ENCODE data around the gene LIPC.
A peak's percentile ranks its signal among the peaks of the same experiment; 100 is the strongest.

The LIPC gene

GRCh38 chr15:58452775-58453174, 21.0 kb downstream of the LIPC start:
- peaks cover 28% of the 10 kb centered on the region for H3K4me1 Mint-ChIP-seq
- no peaks in the 10 kb centered on the region for H3K27me3 Mint-ChIP-seq
- H3K27ac Mint-ChIP-seq, result no peak overlapping the region
- no peak overlapping the region for H3K4me3 Mint-ChIP-seq
- peaks cover 5% of the 10 kb centered on the region for H3K36me3 Mint-ChIP-seq
- H3K9me3 Mint-ChIP-seq, result no peaks in the 10 kb centered on the region

GRCh38 chr15:58453931-58454793, 22.4 kb downstream of the LIPC start:
- no peaks in the 10 kb centered on the region for H3K9me3 Mint-ChIP-seq
- peaks cover 42% of the 10 kb centered on the region for H3K4me1 Mint-ChIP-seq
- peaks cover 5% of the 10 kb centered on the region for H3K36me3 Mint-ChIP-seq
- no peak overlapping the region for H3K4me3 Mint-ChIP-seq
- H3K27me3 Mint-ChIP-seq, result no peaks in the 10 kb centered on the region
- H3K27ac Mint-ChIP-seq, result peak overlapping the region; percentile 71

DNA sequence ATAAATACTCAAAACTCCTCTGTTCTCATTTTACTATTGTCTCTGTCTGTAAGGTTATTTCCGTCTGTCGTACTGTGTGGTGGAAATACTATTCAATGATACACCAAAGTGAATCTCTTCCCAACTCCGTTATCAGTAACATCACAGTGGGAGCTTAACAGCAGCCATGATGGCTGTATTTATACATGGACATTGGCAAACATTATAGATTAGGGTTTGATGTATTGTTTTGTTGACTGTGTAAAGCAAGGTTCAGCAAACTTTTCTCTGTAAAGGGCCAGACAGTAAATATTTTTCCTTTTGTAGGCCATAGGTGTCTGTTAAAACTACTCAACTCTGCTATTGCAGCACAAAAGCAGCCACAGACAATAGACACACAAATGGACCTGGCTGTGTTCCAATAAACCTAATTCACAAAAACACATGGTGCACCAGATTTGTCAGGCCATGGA, 23.2 kb downstream of the LIPC start:
- Mint-ChIP-seq H3K36me3 (peaks cover 5% of the 10 kb centered on the region), H3K4me3 (no peak overlapping the region), H3K27ac (no peak overlapping the region), H3K4me1 (peaks cover 48% of the 10 kb centered on the region), H3K27me3 (no peaks in the 10 kb centered on the region), H3K9me3 (no peaks in the 10 kb centered on the region)

DNA sequence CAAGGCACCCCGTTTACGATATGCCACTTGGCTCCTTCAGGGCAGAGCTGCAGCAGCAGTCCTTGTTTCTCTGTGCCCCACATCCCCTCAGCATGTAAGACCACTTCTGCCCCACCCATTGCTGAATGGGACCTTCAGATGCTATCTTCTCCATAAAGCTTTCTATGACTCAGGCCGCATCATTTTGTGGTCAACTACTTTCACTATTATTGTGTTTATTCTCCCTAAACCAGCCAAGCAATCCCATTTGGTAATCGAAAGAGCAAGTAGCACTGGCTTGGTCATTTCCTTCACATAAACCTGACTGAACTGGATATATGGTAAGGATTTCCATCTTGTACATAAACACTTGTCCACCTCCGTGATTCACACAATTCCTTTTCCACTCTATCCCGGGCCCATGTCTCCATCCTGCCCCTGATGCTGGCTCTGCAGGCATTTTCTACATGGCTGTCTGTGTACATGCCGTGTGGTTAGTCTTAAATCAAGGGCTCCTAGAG, 25.7 kb downstream of the LIPC start:
- no peaks in the 10 kb centered on the region for H3K27me3 Mint-ChIP-seq
- H3K27ac Mint-ChIP-seq, result peak overlapping the region; percentile 68
- peaks cover 5% of the 10 kb centered on the region for H3K36me3 Mint-ChIP-seq
- H3K9me3 Mint-ChIP-seq, result no peaks in the 10 kb centered on the region
- no peak overlapping the region for H3K4me3 Mint-ChIP-seq
- peaks cover 64% of the 10 kb centered on the region for H3K4me1 Mint-ChIP-seq

DNA sequence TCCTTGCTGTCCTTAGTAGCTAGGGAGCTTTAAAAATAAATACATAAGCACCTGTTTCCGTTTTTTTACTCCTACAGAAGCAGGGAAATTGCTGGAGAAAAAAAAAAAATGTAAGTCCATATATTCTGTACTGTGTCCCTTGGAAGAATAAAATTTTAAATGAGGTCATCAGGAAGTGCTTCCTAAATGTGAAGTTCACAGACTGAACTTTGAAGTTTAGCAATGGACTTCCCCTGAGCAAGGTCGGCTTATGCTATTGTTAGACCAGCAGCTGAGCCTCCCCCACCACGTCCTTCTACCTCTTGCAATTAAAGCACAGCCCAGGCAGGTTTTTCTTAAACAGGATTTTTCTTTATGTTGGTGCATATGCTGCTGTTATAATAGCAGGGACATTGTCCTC, 26.3 kb downstream of the LIPC start:
- peaks cover 4% of the 10 kb centered on the region for H3K36me3 Mint-ChIP-seq
- H3K9me3 Mint-ChIP-seq, result no peaks in the 10 kb centered on the region
- peaks cover 66% of the 10 kb centered on the region for H3K4me1 Mint-ChIP-seq
- peak overlapping the region; percentile 33 for H3K27ac Mint-ChIP-seq
- H3K4me3 Mint-ChIP-seq, result no peak overlapping the region
- H3K27me3 Mint-ChIP-seq, result no peaks in the 10 kb centered on the region

- H3K27ac Mint-ChIP-seq, result no peak overlapping the region
- H3K4me1 Mint-ChIP-seq, result peaks cover 68% of the 10 kb centered on the region
- peak overlapping the region; percentile 19 for H3K4me3 Mint-ChIP-seq
- H3K9me3 Mint-ChIP-seq, result no peaks in the 10 kb centered on the region
- H3K36me3 Mint-ChIP-seq, result peaks cover 2% of the 10 kb centered on the region
- H3K27me3 Mint-ChIP-seq, result no peaks in the 10 kb centered on the region
Measured at GRCh38 chr15:58459045-58459444, 27.3 kb downstream of the LIPC start.

- Mint-ChIP-seq H3K36me3 (peaks cover 2% of the 10 kb centered on the region), H3K27ac (no peak overlapping the region), H3K4me1 (peaks cover 68% of the 10 kb centered on the region), H3K27me3 (no peaks in the 10 kb centered on the region), H3K4me3 (peak overlapping the region; percentile 19), H3K9me3 (no peaks in the 10 kb centered on the region)
Measured at GRCh38 chr15:58459560-58459959, 27.8 kb downstream of the LIPC start.

- Mint-ChIP-seq H3K27ac (no peak overlapping the region), H3K27me3 (no peaks in the 10 kb centered on the region), H3K36me3 (peaks cover 2% of the 10 kb centered on the region), H3K4me3 (no peak overlapping the region), H3K4me1 (peaks cover 65% of the 10 kb centered on the region), H3K9me3 (no peaks in the 10 kb centered on the region)
Measured at GRCh38 chr15:58460116-58460790, 28.5 kb downstream of the LIPC start.

DNA sequence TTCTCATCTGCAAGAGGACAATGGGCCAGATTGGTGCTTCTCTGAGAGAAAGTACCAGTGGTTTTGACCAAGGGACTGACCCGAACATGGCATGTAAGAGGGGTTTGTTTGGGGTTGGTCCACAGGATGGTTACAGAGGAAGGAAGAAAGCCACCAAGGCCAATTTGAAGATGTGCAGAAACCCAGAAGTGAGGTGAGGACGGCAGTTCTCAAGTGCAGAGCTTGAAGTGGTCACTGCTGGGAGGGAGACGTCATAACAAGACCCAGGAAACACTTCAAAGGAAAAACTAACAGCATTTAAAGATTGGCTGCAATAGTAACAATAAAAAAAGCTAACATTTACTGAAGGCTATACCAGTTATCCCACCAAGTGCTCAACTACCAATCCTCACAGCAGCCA, 29.1 kb downstream of the LIPC start:
- peaks cover 71% of the 10 kb centered on the region for H3K4me1 Mint-ChIP-seq
- no peaks in the 10 kb centered on the region for H3K27me3 Mint-ChIP-seq
- H3K4me3 Mint-ChIP-seq, result no peak overlapping the region
- no peaks in the 10 kb centered on the region for H3K9me3 Mint-ChIP-seq
- H3K27ac Mint-ChIP-seq, result no peak overlapping the region
- peaks cover 2% of the 10 kb centered on the region for H3K36me3 Mint-ChIP-seq

DNA sequence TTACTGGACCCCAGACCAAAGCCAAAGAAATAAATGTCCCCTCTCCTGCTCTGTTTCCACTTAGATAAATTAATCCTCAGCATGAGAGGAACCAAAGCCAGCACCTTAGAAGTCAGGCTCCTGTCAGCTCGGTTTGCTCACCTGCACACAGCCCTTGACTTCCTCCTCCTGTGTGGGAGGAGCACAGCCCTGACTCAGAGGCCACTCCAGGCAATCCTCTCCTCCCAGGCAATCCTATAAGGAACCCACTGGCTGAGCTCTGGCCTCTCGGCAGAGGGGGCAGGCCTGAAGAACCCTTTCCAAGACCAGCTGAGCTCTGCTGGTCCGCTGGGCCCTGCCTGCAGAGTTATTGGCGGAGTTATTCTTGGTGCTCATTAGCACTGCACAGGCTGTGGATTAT, 30.8 kb downstream of the LIPC start:
- peak overlapping the region; percentile 80 for H3K27ac Mint-ChIP-seq
- no peaks in the 10 kb centered on the region for H3K27me3 Mint-ChIP-seq
- no peak overlapping the region for H3K4me3 Mint-ChIP-seq
- H3K4me1 Mint-ChIP-seq, result peaks cover 82% of the 10 kb centered on the region
- no peaks in the 10 kb centered on the region for H3K9me3 Mint-ChIP-seq
- H3K36me3 Mint-ChIP-seq, result no peaks in the 10 kb centered on the region

GRCh38 chr15:58462973-58463663, 31.3 kb downstream of the LIPC start:
- no peaks in the 10 kb centered on the region for H3K9me3 Mint-ChIP-seq

DNA sequence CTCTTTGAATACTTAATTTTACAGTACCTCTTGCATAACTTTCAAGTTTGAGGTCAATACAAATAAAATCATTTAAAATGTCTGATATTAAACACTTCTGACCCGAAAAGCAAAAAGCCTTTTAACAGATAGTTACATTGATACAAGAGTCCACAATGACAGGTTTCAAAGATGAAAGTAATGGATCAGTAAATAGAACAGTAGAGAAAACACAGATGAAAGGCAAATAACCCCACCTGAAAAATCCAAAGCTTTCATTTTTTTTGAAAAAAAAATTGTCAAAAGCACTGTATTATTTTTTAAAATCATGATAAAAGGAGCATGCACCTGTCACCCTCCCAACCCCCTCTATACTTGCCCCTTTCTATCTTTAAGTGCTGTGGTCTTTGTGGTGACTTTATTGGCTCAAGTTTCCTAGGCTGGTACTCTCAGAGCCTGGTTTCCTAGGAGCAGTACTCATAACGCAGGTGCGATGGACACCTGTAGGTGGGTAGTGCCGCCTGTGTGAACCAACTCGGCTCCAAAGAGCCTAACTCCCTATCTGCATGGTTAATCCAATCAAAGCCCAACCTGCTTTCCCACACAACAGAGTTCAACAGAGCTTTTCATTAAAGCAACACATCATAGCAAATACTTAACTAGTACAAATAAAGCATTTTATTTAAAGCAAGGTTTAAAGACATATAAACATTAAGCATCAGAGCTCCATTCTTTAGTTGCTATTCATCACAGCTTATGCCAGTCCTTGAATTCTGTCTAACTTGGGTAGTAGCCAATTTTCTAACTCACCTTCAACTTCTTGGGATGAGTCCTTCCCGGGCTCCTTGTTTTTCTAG, 32.2 kb downstream of the LIPC start:
- peaks cover 69% of the 10 kb centered on the region for H3K4me1 Mint-ChIP-seq
- no peaks in the 10 kb centered on the region for H3K9me3 Mint-ChIP-seq
- H3K27ac Mint-ChIP-seq, result peak overlapping the region; percentile 6
- H3K27me3 Mint-ChIP-seq, result no peaks in the 10 kb centered on the region
- no peaks in the 10 kb centered on the region for H3K36me3 Mint-ChIP-seq
- no peak overlapping the region for H3K4me3 Mint-ChIP-seq

More at GRCh38 chr15:58462973-58463663, 31.3 kb downstream of the LIPC start:
- H3K27ac Mint-ChIP-seq, result peak overlapping the region; percentile 6
- no peak overlapping the region for H3K4me3 Mint-ChIP-seq
- no peaks in the 10 kb centered on the region for H3K36me3 Mint-ChIP-seq
- peaks cover 78% of the 10 kb centered on the region for H3K4me1 Mint-ChIP-seq
- no peaks in the 10 kb centered on the region for H3K27me3 Mint-ChIP-seq

GRCh38 chr15:58465070-58465469, 33.3 kb downstream of the LIPC start:
- Mint-ChIP-seq H3K36me3 (no peaks in the 10 kb centered on the region), H3K4me3 (no peak overlapping the region), H3K9me3 (no peaks in the 10 kb centered on the region), H3K4me1 (peaks cover 62% of the 10 kb centered on the region), H3K27ac (peak overlapping the region; percentile 87), H3K27me3 (no peaks in the 10 kb centered on the region)

DNA sequence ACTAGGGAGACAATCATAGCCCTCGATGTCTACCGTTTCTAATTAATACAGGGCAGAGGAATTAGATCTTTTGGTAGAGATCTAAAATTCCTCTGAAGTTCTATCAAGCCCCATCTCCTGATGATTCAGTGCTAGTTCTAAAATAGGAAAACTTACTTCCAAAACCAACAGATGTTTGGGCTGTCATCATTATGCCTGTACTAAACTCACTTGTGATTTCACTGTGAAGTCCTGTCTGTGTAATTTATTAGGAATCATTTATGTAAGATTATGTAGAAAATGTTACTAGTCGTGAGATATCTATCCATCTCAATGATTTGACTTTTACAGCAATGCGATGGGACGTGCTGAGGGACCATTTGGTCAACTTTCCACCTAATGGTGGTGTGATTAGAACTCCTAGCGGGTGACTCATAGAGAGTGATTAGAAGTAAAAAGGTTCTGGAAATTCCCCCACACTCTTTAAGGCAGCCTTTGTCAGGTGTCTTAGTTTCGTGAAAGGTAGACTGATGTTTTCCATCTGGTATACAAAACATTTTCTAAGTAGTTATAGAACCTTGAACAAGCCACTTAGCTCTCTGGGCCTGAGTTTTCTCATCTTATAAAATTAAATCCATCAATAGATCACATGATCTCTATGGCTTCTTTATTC, 34.2 kb downstream of the LIPC start:
- Mint-ChIP-seq H3K27ac (peak overlapping the region; percentile 87), H3K4me3 (no peak overlapping the region), H3K36me3 (no peaks in the 10 kb centered on the region), H3K27me3 (no peaks in the 10 kb centered on the region), H3K4me1 (peaks cover 58% of the 10 kb centered on the region), H3K9me3 (no peaks in the 10 kb centered on the region)
